GM23338 (cell line): ENCODE data around the gene TRUB1. TPM values are rescaled to one million over a fixed set of nuclear protein-coding genes. Genes with fewer than 3 reads are reported as not detected.
A peak's percentile ranks its signal among the peaks of the same experiment; 100 is the strongest.
"Not testable (repeated sequence)": the region's sequence is repeated elsewhere in the genome, so short reads cannot be mapped to it uniquely, and the experiment has no call there.

Experiments used
- ATAC-seq: fragments of 200-7000 bp; cut with Tn5 transposase; 3 replicates; pipeline ENCODE4 v1.9.1; 2020
- DNase-seq: peaks from one replicate; pipeline ENCODE4 v3.0.0-alpha.2; 2015; ENCODE audit warnings: low spot score
- H2AFZ ChIP-seq: fragments of 200-600 bp; sonication (generic); 2 replicates; pipeline ENCODE4 v1.8.0; 2016; ENCODE audit warnings: antibody characterized with exemption, mild to moderate bottlenecking, moderate library complexity
- H3F3A ChIP-seq: fragments of 200-600 bp; sonication (generic); replicated peaks from 2 replicates; pipeline ENCODE4 v1.8.0; 2017; ENCODE audit warnings: antibody characterized with exemption, mixed run types, low read depth
- H3K27ac ChIP-seq: fragments of 200-600 bp; sonication (generic); 2 replicates; pipeline ENCODE4 v1.6.1; 2016; ENCODE audit warnings: low read depth
- H3K27me3 ChIP-seq: fragments of 200-600 bp; sonication (generic); 2 replicates; pipeline ENCODE4 v1.8.0; 2016; ENCODE audit warnings: mild to moderate bottlenecking, mixed run types, moderate library complexity; ENCODE audit not compliant: insufficient read depth
- H3K36me3 ChIP-seq: fragments of 200-600 bp; sonication (generic); 2 replicates; pipeline ENCODE4 v1.8.0; 2016; ENCODE audit warnings: mild to moderate bottlenecking; ENCODE audit not compliant: insufficient read depth
- H3K4me1 ChIP-seq: fragments of 200-600 bp; sonication (generic); 2 replicates; pipeline ENCODE4 v1.8.0; 2016; ENCODE audit warnings: mild to moderate bottlenecking, moderate library complexity; ENCODE audit not compliant: insufficient read depth
- H3K4me2 ChIP-seq: fragments of 200-600 bp; sonication (generic); 2 replicates; pipeline ENCODE4 v1.7.1; 2017; ENCODE audit warnings: mixed run types
- H3K4me3 ChIP-seq: fragments of 200-600 bp; sonication (generic); 2 replicates; pipeline ENCODE4 v1.6.1; 2016; ENCODE audit warnings: mixed run types
- H3K79me2 ChIP-seq: fragments of 200-600 bp; sonication (generic); replicated peaks from 2 replicates; pipeline ENCODE4 v1.8.0; 2017; ENCODE audit warnings: mild to moderate bottlenecking; ENCODE audit not compliant: insufficient read depth
- H3K9me2 ChIP-seq: fragments of 200-600 bp; sonication (generic); 2 replicates; pipeline ENCODE4 v1.8.0; 2017; ENCODE audit not compliant: insufficient read depth
- H4K20me1 ChIP-seq: fragments of 200-600 bp; sonication (generic); replicated peaks from 2 replicates; pipeline ENCODE4 v1.8.0; 2017; ENCODE audit warnings: mild to moderate bottlenecking; ENCODE audit not compliant: insufficient read depth
- H3K27ac Mint-ChIP-seq: 2 replicates; pipeline ENCODE4 v1.8.0; 2020; ENCODE audit warnings: inconsistent platforms, mild to moderate bottlenecking, moderate library complexity, mixed read lengths
- H3K27me3 Mint-ChIP-seq: 3 replicates; pipeline ENCODE4 v1.8.0; 2022; ENCODE audit warnings: low read depth, mild to moderate bottlenecking, moderate library complexity, mixed read lengths, inconsistent platforms; ENCODE audit not compliant: insufficient read depth, poor library complexity
- H3K36me3 Mint-ChIP-seq: 3 replicates; pipeline ENCODE4 v1.8.0; 2021; ENCODE audit warnings: low read depth, mild to moderate bottlenecking, inconsistent platforms, moderate library complexity, mixed read lengths
- H3K4me1 Mint-ChIP-seq: 3 replicates; pipeline ENCODE4 v1.8.0; 2020; ENCODE audit warnings: mild to moderate bottlenecking, inconsistent platforms, mixed read lengths
- H3K4me3 Mint-ChIP-seq: 3 replicates; pipeline ENCODE4 v1.8.0; 2021; ENCODE audit warnings: moderate library complexity, mild to moderate bottlenecking, inconsistent platforms, mixed read lengths
- H3K9me3 Mint-ChIP-seq: 3 replicates; pipeline ENCODE4 v1.8.0; 2020; ENCODE audit warnings: moderate library complexity, mild to moderate bottlenecking, inconsistent platforms, mixed read lengths
- EZH2 ChIP-seq: fragments of 200-600 bp; sonication (generic); IDR thresholded peaks from one replicate; pipeline ENCODE4 v1.8.0; 2017; ENCODE audit warnings: antibody characterized with exemption, mild to moderate bottlenecking, low read depth; ENCODE audit not compliant: unreplicated experiment
- EZH2phosphoT487 ChIP-seq: fragments of 200-600 bp; sonication (generic); IDR thresholded peaks from one replicate; pipeline ENCODE4 v1.8.1; 2018; ENCODE audit warnings: antibody characterized with exemption; ENCODE audit not compliant: unreplicated experiment
- JUNB ChIP-seq: IDR thresholded peaks from one replicate; pipeline ENCODE4 v1.6.1; 2016; ENCODE audit warnings: antibody characterized with exemption; ENCODE audit not compliant: unreplicated experiment
- NANOG ChIP-seq: IDR thresholded peaks from 2 replicates; pipeline ENCODE4 v1.6.1; 2016; ENCODE audit warnings: antibody characterized with exemption, borderline replicate concordance
- POLR2AphosphoS5 ChIP-seq: IDR thresholded peaks from 2 replicates; pipeline ENCODE4 v1.6.1; 2016; ENCODE audit warnings: antibody characterized with exemption, low read depth
- ZNF114 ChIP-seq: fragments of 250-450 bp; sonication (Bioruptor Pico); IDR thresholded peaks from 2 replicates; pipeline ENCODE4 v1.5.0; 2020; ENCODE audit warnings: mild to moderate bottlenecking, moderate library complexity
- ZNF331 ChIP-seq: fragments of 250-450 bp; sonication (Bioruptor Pico); IDR thresholded peaks from 2 replicates; pipeline ENCODE4 v1.5.0; 2020; ENCODE audit warnings: low read depth, mild to moderate bottlenecking, moderate library complexity
- polyA plus RNA-seq: library from polyadenylated mRNA; unstranded; fragments of >200 nt; fragmentation: Nextera tagmentation; extraction: Ambion mirVana; gene quantifications from 2 replicates; pipeline ENCODE4 v1.2.1, GENCODE V29; 2016
- total RNA-seq: library from RNA; depleted of rRNA; stranded (reverse); fragments of >200 nt; shearing (Covaris generic); gene quantifications from 2 replicates; pipeline ENCODE4 v1.2.3, GENCODE V29; 2014
- TF ChIP-seq, protein P1 (sequence below): IDR thresholded peaks from one replicate; pipeline ENCODE4 v1.6.1; 2018; ENCODE audit warnings: antibody characterized with exemption; ENCODE audit not compliant: unreplicated experiment
- TF ChIP-seq, protein P2 (sequence below): IDR thresholded peaks from 2 replicates; pipeline ENCODE4 v1.6.1; 2016; ENCODE audit warnings: antibody characterized with exemption
- TF ChIP-seq, protein P3 (sequence below), 2 experiments: fragments of 200-600 bp in 1 of 2; sonication (generic) in 1 of 2; conservative IDR thresholded peaks; 2 replicates each; pipeline versions ENCODE4 v1.5.1 to v1.6.1; 2016 to 2017; ENCODE audit warnings: antibody characterized with exemption in 2 of 2, low read depth in 2 of 2, mild to moderate bottlenecking in 2 of 2, moderate library complexity in 1 of 2

TRUB1 gene
- total and polyA plus RNA-seq, 2 experiments from 2014 or later = 15.5 to 34.5 TPM

DNA sequence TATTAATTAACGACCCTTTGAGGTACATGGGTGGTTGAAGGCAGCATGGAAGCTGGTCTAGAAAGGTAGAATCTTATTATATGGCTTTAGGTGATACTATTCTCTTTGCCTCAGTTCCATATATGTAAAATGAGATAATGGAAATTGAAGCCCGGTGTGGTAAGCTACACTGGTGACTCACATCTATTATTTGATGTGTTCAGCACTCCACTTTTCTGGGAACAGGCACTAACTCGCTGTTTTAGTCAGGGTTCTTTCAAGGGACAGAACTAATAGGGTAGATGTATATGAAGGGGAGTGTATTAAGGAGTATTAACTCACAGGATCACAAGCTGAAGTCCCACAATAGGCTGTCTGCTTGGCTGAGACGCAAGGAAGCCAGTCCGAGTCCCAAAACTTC lies 4.4 kb upstream of the TRUB1 start (continued):
- no peak for TF ChIP-seq NANOG

DNA sequence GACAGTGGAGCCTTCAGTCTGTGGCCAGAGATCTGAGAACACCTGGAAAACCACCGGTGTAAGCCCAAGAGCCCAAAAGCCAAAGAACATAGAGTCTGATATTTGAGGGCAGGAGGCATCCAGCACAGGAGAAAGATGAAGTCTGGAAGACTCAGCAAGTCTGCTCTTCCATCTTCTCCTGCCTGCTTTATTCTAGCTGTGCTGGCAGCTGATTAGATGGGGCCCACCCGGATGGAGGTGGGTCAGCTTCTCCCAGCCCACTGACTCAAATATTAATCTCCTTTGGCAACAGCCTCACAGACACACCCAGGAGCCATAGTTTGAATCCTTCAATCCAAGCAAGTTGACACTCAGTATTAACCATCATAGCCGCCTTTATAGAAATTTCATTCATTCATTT lies 4.0 kb upstream of the TRUB1 start:
- not testable (repeated sequence) for H3K27me3 Mint-ChIP-seq, H3K27me3 ChIP-seq, H4K20me1 ChIP-seq, DNase-seq, H3K4me1 Mint-ChIP-seq, H3K4me3 Mint-ChIP-seq, H3F3A ChIP-seq, H3K4me3 ChIP-seq, H3K27ac ChIP-seq, H3K9me2 ChIP-seq, H3K36me3 Mint-ChIP-seq, H3K79me2 ChIP-seq, H3K27ac Mint-ChIP-seq, H3K36me3 ChIP-seq, H3K4me2 ChIP-seq, ATAC-seq, H2AFZ ChIP-seq, H3K4me1 ChIP-seq
- H3K9me3 Mint-ChIP-seq = peaks cover 12% of the 10 kb centered on the region

DNA sequence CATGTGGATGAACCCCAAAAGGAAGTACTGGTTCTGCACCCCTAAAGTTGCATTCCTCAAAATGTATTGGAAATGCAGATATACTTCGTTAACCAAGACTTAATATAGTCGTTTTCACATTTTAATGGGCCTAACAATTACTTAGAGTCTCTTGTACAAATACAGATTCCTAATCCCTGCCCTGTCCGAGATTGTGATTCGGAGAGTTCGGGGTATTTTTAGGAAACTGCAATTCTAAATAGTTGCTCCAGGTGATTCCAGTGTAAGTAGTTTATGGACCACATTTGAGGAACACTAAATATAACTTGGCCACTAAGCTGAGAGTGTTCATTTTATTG lies 830 bp downstream of the TRUB1 start:
- DNase-seq = no peak
- peaks cover 6% of the 10 kb centered on the region for H3K27me3 Mint-ChIP-seq
- peak overlapping the region; percentile 78 for H3K4me2 ChIP-seq
- peaks cover 6% of the 10 kb centered on the region for H3K4me1 ChIP-seq
- peaks cover 7% of the 10 kb centered on the region; the same call in 1 of the 2 replicates for H3K36me3 ChIP-seq
- H3K36me3 Mint-ChIP-seq = peaks cover 27% of the 10 kb centered on the region
- no peaks in the 10 kb centered on the region for H3K27me3 ChIP-seq
- no peak overlapping the region for H2AFZ ChIP-seq
- H3K9me2 ChIP-seq = no peaks in the 10 kb centered on the region; the same call in 1 of the 2 replicates
- H3K4me3 Mint-ChIP-seq = peak overlapping the region; percentile 98
- H3K4me3 ChIP-seq = peak overlapping the region; percentile 74
- H3K79me2 ChIP-seq = peaks cover 55% of the 10 kb centered on the region
- ATAC-seq = no peak
- H3K4me1 Mint-ChIP-seq = peaks cover 10% of the 10 kb centered on the region; the same call in 1 of the 3 replicates
- no peaks in the 10 kb centered on the region for H3F3A ChIP-seq
- peak overlapping the region; percentile 99 for H3K27ac Mint-ChIP-seq
- H3K27ac ChIP-seq = peak overlapping the region; percentile 76; the same call in 1 of the 2 replicates
- H4K20me1 ChIP-seq = peaks cover 5% of the 10 kb centered on the region; the same call in 1 of the 2 replicates
- H3K9me3 Mint-ChIP-seq = no peaks in the 10 kb centered on the region; the same call in 2 of the 3 replicates
- TF ChIP-seq EZH2phosphoT487 (no peak), JUNB (no peak), ZNF331 (no peak), POLR2AphosphoS5 (no peak), EZH2 (no peak), ZNF114 (CRISPR knock-in tag) (no peak)
- TF ChIP-seq, protein P1, sequence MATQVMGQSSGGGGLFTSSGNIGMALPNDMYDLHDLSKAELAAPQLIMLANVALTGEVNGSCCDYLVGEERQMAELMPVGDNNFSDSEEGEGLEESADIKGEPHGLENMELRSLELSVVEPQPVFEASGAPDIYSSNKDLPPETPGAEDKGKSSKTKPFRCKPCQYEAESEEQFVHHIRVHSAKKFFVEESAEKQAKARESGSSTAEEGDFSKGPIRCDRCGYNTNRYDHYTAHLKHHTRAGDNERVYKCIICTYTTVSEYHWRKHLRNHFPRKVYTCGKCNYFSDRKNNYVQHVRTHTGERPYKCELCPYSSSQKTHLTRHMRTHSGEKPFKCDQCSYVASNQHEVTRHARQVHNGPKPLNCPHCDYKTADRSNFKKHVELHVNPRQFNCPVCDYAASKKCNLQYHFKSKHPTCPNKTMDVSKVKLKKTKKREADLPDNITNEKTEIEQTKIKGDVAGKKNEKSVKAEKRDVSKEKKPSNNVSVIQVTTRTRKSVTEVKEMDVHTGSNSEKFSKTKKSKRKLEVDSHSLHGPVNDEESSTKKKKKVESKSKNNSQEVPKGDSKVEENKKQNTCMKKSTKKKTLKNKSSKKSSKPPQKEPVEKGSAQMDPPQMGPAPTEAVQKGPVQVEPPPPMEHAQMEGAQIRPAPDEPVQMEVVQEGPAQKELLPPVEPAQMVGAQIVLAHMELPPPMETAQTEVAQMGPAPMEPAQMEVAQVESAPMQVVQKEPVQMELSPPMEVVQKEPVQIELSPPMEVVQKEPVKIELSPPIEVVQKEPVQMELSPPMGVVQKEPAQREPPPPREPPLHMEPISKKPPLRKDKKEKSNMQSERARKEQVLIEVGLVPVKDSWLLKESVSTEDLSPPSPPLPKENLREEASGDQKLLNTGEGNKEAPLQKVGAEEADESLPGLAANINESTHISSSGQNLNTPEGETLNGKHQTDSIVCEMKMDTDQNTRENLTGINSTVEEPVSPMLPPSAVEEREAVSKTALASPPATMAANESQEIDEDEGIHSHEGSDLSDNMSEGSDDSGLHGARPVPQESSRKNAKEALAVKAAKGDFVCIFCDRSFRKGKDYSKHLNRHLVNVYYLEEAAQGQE = no peak
- TF ChIP-seq, protein P2, sequence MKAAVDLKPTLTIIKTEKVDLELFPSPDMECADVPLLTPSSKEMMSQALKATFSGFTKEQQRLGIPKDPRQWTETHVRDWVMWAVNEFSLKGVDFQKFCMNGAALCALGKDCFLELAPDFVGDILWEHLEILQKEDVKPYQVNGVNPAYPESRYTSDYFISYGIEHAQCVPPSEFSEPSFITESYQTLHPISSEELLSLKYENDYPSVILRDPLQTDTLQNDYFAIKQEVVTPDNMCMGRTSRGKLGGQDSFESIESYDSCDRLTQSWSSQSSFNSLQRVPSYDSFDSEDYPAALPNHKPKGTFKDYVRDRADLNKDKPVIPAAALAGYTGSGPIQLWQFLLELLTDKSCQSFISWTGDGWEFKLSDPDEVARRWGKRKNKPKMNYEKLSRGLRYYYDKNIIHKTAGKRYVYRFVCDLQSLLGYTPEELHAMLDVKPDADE = no peak
- TF ChIP-seq, protein P3, sequence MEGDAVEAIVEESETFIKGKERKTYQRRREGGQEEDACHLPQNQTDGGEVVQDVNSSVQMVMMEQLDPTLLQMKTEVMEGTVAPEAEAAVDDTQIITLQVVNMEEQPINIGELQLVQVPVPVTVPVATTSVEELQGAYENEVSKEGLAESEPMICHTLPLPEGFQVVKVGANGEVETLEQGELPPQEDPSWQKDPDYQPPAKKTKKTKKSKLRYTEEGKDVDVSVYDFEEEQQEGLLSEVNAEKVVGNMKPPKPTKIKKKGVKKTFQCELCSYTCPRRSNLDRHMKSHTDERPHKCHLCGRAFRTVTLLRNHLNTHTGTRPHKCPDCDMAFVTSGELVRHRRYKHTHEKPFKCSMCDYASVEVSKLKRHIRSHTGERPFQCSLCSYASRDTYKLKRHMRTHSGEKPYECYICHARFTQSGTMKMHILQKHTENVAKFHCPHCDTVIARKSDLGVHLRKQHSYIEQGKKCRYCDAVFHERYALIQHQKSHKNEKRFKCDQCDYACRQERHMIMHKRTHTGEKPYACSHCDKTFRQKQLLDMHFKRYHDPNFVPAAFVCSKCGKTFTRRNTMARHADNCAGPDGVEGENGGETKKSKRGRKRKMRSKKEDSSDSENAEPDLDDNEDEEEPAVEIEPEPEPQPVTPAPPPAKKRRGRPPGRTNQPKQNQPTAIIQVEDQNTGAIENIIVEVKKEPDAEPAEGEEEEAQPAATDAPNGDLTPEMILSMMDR (conservative IDR thresholded peaks at IDR 0.05; ENCODE audit: low read depth in 2 of 2) = no peak
